ENCODE data around the gene HMGB4.

The HMGB4 gene, protein sequence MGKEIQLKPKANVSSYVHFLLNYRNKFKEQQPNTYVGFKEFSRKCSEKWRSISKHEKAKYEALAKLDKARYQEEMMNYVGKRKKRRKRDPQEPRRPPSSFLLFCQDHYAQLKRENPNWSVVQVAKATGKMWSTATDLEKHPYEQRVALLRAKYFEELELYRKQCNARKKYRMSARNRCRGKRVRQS

GRCh38 chr1:33863779-33864178 lies at the start of gene HMGB4:
HMGB4 (plus strand) TSS chr1:33864079; CDS start chr1:33864192, 113 bp downstream.
- no peak for DNase-seq

DNA sequence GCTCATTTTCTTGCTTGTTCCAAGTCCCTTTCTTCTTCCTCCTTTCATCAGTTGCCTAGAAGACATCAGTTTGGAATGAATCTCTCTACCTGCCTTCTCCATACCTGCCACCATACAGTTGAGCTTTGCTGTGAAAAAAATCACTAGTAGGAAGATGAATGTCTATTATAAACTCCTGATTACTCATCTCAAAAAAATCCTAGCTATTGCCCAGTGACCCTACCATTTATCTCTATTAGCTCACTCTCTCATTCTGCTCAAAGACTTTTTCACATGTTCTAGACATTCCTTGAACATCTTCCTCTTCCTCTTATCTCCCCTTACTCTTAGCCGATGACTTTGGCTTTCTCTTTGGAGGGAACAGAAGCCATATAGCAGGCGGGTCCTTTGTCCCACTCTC lies 49.7 kb upstream of the HMGB4 start:
- no peak for DNase-seq

DNA sequence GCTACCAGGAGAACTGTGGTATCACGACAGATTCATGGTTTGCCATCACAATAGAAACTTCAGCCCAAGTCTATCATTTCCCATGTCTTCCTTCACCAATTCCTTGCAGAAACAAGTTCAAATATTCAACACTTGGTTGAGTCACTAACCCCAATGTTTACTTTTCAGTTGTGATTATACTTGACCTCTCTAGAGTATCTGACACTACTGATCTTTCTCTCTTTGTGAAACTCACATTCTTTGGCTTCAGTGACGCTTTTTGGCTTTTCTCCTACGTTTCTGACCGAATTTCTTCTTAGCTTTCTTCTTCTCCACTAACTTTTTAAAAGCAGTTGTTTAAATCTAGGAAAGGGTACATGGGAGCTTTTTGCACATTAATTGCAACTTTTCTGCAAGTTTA lies 48.8 kb upstream of the HMGB4 start:
- DNase-seq, result no peak

DNA sequence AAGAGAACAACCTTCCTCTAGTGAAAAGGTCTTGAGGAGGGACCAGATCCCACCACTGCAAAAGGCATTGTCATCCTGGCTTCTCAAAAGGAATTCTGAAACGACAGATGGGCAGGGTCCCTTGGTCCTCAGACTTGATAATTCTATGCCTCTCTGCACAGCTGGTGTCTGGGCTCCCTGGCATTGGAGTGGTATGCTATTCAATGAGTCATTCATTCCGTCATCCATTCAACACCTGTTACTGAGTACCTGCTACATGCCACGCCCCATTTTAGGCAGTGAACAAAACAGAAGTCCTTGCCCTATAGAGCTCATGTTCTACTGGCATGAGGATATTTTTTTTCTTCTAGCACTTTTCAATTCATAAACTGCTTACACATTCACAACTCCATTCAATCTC lies 45.8 kb upstream of the HMGB4 start:
- DNase-seq, result no peak

DNA sequence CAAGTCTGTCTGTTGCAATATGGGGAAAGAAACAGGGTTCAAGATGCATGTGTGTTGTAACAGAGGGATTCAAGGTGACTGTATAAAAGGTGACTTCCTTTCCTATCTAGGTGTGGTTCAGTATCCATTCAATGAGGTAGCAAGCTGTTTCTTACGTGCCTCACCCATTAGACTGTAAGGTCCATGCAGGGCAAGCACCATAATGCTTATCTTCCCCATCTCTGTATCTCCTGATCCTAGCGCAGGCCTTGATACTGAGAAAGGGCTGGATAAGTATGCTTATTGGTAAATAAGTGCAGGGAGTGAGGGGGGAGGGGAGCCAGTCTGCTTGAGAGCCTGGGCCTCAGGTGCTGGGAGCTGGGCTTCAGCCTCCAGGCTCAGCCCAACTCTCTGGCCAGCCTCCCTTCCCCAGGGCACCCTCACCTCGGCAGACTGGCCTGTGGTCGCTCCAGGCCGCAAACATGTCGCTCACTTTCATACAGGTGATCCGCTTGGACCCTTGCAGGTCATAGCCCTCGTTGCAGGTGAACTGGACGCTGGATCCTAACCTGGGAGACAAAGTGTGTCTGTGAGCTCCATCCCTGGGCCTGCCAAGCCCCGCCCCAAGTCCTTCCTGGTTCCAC lies 44.5 kb upstream of the HMGB4 start:
- no peak for DNase-seq

DNA sequence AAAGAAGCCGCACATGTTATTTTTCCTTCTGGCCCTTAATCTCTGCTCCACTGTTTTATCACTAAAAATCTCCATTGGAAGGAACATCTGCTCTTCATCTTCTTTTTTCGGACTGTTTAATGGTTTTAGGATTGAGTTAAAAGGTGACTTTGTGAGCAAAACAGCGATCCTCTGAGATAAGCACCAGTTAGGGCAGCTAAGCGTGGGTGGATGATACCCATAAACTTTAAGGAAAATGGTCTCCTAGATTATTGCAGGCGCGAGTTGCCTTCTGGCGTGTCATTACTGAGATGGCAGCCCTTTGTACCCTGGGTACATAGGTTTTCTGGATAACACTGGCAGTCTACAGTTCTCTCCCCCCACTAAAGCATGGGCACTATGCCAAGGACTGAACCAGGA lies 44.0 kb upstream of the HMGB4 start:
- no peak for DNase-seq

- no peak for DNase-seq
Measured at GRCh38 chr1:33820804-33821203, 43.1 kb upstream of the HMGB4 start.

DNA sequence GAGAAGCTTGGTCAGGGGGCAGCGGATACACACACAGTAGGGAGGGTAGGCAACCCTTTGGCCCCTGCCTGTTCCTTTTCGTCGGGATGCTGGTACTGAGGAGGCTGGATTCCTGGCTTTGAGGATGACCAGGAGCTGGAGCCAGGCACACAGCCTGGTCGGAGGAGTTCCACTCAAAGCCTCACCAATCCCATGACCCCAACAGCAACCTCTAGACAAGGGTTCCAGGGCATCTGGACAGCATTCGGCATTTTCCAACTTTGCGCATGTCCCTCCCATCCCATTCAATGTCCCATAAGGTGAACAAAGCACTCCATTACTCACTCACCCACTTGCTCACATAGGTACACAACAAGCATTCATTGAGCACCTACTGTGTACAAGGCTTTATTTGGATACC lies 42.6 kb upstream of the HMGB4 start:
- DNase-seq, result no peak

DNA sequence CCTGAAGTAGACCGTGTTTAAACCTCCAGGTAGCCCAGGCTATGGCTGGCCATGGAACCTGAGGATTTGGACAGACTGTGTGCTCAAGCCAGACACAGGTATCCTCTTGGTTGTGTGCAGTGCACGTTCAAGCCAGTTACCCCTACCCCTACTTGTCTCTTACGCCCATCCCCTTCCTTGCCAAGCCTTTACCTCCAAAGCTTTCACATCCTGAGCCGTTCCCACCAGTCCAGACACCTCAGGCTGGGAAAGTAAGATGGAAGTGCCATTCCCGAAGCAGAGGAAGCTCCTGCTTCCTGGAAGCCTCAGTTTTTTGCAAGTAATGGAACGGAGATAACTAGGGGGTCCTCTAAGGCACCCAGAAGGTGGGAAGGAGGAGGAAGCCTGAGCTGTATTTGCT lies 41.5 kb upstream of the HMGB4 start:
- DNase-seq, result no peak

DNA sequence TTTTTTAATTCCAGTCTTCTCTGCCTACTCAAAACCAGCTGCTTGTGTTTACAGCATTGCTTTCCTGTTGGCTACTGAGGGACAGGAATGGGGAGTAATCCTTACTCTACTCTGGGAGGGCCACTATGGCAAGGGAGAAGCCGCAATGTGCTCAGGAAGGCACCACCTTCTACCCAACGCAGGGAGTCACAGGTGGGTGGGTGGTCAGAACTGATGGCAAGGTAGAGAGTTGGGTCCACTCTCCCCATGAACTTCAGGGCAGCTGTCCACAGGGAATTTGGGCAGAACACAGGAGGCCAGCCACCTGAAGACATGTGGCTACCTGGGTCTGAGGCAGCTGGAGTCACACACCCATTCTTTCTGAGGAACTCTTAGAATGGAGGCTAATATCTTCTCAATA lies 40.5 kb upstream of the HMGB4 start:
- DNase-seq, result no peak

DNA sequence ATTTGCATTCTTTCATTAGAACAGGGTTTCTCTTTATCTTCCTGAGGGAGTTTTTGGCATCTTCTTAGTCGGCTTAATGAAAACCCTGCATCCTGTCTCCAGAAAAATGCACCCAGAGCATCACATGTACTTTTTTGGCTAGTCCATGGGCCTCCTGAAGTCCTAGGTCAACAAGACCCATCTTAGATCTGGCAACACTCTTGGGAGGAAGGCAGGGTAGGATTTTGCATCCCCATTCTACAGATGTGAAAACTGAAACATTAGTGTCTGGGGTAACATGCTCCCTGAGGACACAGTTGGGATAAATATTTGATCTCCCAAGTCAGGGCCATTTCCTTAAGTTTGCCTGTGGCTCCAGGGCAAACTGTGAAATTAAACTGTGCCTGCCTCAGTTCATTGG lies 40.0 kb upstream of the HMGB4 start:
- DNase-seq, result no peak

DNA sequence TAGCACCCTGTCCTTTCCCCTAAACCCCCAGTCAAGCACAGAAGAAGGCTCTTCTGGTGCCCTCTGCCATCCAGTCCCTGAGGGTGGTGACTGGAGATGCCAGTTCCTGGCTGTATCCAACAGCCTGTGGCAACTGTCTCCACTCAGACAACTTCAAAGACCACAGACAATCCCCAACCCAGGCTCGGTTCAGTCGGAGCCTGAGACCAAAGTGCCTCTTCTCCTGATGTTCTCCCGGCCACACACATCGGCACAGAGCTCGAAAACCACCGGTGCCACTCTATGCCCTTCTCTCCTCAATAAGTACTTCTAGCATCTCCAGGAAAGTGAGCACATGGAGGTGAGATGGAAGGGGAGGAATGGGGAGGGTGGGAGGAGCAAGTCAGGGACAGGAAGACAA lies 39.6 kb upstream of the HMGB4 start:
- DNase-seq, result no peak

DNA sequence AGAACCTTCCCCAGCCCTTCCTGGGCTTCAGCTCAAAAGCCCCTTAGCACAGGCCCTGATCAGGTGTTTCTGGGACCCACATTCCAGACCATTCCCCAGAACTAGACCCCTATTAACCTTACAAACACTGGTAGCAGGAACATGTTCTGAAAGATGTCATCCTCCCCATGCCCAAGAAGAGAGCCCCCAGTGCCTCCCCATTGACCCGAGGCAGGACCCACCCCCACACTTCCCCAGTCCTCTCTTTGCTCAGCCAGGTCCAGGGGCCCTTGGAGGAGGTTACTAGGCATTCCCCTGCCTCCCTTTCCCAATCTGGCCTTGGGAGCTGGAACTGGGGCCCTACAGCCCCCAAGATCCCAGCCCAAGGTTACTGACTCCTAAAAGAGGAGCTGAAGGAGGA lies 38.9 kb upstream of the HMGB4 start:
- DNase-seq, result no peak

DNA sequence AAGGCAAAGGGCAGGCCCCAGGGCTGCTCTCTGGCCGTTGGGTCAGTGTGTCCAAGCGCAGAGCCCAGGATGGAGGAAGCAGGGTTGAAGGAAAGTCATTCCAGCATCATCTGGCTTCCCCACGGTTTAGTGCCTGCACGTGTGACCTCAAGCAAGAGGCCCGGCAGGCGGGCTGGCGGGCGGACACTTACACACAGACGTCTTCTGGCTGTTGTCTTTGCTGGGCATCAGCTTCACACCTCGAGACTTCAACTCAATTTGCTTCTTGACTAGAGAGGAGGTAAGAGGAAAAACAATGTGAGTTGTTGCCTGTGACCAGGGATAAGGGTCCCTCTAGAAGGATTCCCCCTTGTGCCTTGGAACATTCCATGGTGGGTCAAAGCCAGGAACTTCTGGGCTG lies 38.4 kb upstream of the HMGB4 start:
- DNase-seq, result no peak

- DNase-seq, result no peak
Measured at GRCh38 chr1:33826311-33826710, 37.6 kb upstream of the HMGB4 start.

GRCh38 chr1:33826711-33827110 lies 37.2 kb upstream of the HMGB4 start:
- no peak for DNase-seq

- DNase-seq, result no peak
Measured at GRCh38 chr1:33828059-33828458, 35.8 kb upstream of the HMGB4 start.

GRCh38 chr1:33828654-33829053 lies 35.2 kb upstream of the HMGB4 start:
- no peak for DNase-seq

DNA sequence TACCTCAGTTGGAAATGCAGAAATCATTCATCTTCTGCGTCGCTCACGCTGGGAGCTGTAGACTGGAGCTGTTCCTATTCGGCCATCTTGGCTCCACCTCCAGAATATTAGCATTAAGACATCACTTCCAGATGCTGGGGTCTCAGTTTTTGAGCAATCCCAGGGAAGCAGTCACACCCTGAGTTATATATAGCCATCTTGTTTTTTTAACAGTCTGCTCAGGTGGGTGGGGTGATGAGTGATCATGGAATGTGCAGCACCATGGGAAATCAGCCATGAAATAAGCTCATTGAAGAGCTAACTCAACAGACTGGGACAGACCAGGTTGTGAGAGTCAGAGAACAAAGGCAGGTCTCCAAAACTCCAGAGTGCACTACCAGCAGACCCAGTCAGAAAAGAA lies 27.0 kb upstream of the HMGB4 start:
- no peak for DNase-seq

- no peak for DNase-seq
Measured at GRCh38 chr1:33837635-33838034, 26.2 kb upstream of the HMGB4 start.

DNA sequence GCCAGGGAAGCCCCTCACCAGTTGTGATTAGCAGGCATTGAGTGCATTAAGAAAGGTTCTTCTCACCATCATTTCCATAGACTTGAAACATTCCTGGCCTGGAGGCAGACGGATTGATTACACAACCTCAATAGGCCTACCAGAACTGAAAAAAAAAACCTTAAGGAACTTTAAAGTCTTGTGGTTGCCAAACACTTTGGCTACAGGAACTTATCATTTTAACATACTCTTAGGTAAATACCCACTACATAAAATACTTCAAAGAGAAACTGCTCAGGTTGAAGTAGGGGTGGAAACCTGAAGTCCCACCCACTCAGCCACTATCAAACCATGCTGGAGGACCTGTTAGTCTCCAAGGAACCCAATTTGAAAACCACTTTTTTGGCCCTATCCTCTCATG lies 22.4 kb upstream of the HMGB4 start:
- no peak for DNase-seq

DNA sequence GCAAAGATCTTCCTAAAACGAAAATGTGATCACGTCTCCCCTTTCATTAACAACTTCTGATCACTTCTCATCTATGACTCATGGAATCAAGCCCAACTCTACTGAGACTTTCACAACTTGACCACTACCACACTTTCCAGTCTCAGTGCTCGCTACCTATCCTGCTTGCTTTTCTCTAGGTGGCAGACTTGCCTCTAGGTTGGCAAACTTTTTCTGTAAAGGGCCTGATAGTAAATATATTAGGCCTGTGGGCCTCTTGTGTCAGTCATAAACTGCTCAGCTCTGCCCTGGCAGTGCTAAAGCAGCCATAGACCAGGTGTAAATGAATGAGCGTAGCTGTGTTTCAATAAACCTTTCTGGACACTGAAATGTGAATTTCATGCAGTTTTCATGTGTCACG lies 21.5 kb upstream of the HMGB4 start:
- no peak for DNase-seq

DNA sequence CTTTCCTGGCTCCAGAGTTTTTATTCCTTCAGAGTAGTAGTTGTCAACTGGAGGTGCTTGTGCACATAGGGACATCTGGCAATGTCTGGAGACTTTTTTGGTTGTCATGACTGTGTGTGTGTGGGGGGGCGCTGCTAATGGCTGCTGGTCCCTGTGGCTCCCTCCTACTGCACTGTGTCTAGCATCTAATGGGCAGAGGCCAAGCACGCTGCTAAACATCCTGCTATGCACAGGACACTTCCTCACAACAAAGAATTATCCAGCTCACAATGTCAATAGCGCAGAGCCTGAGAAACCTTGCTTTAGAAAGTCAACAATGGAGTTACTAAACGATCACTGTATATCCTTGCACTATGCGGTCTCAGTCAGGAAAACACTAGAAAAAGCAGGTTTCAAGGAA lies 19.7 kb upstream of the HMGB4 start:
- no peak for DNase-seq

DNA sequence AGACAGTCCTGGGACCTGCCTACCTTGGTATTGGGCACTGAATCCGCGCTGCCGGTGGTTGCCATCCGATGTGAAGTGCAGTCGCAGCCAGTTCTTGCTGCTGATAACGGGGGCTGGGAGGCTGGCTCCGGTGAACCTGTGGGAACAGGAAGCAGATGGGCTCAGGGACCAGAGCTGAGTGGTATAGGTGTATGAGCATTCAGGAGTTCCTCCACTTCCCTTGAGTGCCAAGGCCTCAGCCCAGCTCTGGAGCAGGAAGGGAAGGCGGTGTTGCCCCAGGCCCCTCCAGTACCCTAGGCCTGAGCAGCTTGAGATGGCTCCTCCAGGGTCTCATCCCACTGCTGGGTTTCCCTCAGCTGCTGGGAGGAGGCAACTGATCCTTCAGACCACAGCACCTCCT lies 17.0 kb upstream of the HMGB4 start:
- DNase-seq, result no peak

- DNase-seq, result no peak
Measured at GRCh38 chr1:33848205-33848937, 15.5 kb upstream of the HMGB4 start.
